Glomerular endothelial cell (primary cell): Measurements from ENCODE around the gene SPAG16. TPM values are rescaled to one million over a fixed set of nuclear protein-coding genes. Genes with fewer than 3 reads are reported as not detected.

Experiments
- DNase-seq: peaks from one replicate; pipeline ENCODE4 v3.0.0-alpha.2; 2011; ENCODE audit warnings: low read depth, low spot score; ENCODE audit errors: extremely low read depth
- total RNA-seq: library from RNA; depleted of rRNA; stranded (reverse); fragments of >200 nt; gene quantifications from 2 replicates; pipeline ENCODE4 v1.2.3, GENCODE V29; 2015

Gene SPAG16
- total RNA-seq, 1 donor from 2014 or later: 13.8 TPM

DNA sequence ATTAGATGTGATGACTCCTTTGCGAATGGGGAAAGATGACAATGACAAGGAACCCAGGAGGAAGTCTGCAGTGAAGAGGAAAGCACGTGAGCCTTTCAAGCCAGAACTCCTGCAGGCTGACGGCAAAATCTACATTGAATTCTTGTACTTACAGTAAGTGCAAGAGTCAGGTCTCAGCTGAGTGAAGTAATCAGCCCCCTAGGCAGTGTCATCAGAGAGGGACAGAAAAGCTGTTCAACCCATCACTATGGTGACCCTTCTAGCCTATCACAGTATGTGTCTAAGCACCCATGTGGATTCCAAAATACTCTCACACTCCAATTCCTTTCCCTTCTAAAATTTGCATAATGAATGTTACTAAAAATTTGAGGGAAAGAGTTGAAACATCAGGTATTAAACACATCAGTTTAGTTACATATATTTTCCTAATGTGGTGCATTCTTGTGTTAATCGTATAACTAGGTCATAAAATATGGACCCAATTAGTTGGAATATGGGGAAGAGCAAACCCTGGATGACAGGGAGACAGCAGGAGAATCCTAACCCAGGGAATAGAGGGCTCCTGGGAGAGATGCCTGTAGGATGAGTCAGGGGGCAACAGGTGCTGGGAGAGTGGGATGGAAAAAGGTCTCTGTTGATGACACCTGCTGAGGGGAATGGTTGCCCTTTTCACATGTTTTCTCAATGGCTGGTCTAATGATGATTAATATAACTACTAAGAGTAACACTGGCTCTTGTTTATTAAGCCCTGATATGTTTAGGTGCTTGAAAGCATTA lies 1166.0 kb downstream of the SPAG16 start:
- no peak for DNase-seq

DNA sequence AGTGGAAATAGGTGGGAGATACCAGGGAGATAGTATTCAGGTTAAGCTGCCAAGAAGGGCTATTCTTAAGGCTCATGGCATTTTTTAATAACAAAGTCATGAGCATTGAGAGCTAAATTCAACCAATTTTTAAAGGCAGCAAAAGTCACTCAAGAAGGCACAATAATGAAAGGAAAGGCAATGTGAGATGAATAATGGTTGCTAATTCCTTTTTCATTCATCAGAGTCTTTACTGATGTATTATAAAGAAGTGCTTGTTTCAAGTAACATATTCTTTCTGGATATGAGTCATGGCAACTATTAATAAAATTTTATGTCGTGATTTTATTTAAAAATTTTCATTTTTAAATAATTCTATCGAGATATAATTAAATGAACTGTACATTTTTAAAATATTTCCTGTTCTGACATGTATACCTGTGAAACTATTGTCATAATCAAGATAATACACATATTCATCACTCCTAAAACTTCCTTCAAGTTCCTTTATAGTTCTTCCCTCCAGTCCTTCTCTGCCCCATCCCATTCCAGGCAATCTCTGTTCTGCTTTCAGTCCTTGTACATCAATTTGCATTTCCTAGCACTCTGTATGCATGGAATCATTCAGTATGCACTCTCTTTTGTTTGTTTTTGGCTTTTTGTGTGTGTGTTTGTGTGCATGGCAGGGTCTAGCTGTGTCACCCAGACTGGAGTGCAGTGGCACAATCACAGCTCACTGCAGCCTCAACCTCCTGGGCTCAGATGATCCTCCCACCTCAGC lies 1167.4 kb downstream of the SPAG16 start:
- no peak for DNase-seq

Other genes starting within 250 kb of the SPAG16 start
- gene IKZF2, start 132.9 kb upstream of the SPAG16 start, total RNA-seq: 0.92 and 3.3 TPM in 2 replicates